Smooth muscle cell (in vitro differentiated cells): ENCODE data around the gene CEACAM1. TPM values are rescaled to one million over a fixed set of nuclear protein-coding genes. Genes with fewer than 3 reads are reported as not detected.

ENCODE experiments used
- DNase-seq: peaks from one replicate; lab custom pipeline; 2025; ENCODE audit not compliant: unreplicated experiment; lab: John Stamatoyannopoulos, UW
- H2AFZ ChIP-seq: fragments of 200-600 bp; sonication (generic); 2 replicates; pipeline ENCODE4 v1.6.0; 2016; ENCODE audit warnings: antibody characterized with exemption, low read depth, mild to moderate bottlenecking
- H3F3A ChIP-seq: fragments of 200-600 bp; sonication (generic); 2 replicates; pipeline ENCODE4 v1.6.0; 2017; ENCODE audit warnings: antibody characterized with exemption, low read depth
- H3K27ac ChIP-seq: fragments of 200-600 bp; sonication (generic); 2 replicates; pipeline ENCODE4 v1.5.1; 2016; ENCODE audit warnings: low read depth, mild to moderate bottlenecking
- H3K27me3 ChIP-seq: fragments of 200-600 bp; sonication (generic); 2 replicates; pipeline ENCODE4 v1.6.1; 2016; ENCODE audit warnings: low read depth, mild to moderate bottlenecking
- H3K36me3 ChIP-seq: fragments of 200-600 bp; sonication (generic); 2 replicates; pipeline ENCODE4 v1.5.1; 2016; ENCODE audit warnings: low read depth
- H3K4me1 ChIP-seq: fragments of 200-600 bp; sonication (generic); 2 replicates; pipeline ENCODE4 v1.5.1; 2016; ENCODE audit warnings: low read depth
- H3K4me2 ChIP-seq: fragments of 200-600 bp; sonication (generic); 2 replicates; pipeline ENCODE4 v1.6.0; 2016; ENCODE audit warnings: mild to moderate bottlenecking
- H3K4me3 ChIP-seq: fragments of 200-600 bp; sonication (generic); 2 replicates; pipeline ENCODE4 v1.5.1; 2016; ENCODE audit warnings: mild to moderate bottlenecking
- H3K79me2 ChIP-seq: fragments of 200-600 bp; sonication (generic); 2 replicates; pipeline ENCODE4 v1.6.0; 2016; ENCODE audit warnings: low read depth, mild to moderate bottlenecking
- H3K9ac ChIP-seq: fragments of 200-600 bp; sonication (generic); 2 replicates; pipeline ENCODE4 v1.6.0; 2016; ENCODE audit warnings: low read depth
- H3K9me3 ChIP-seq: fragments of 200-600 bp; sonication (generic); replicated peaks from 2 replicates; pipeline ENCODE4 v1.5.1; 2016; ENCODE audit warnings: low read depth
- H4K20me1 ChIP-seq: fragments of 200-600 bp; sonication (generic); 2 replicates; pipeline ENCODE4 v1.6.0; 2016; ENCODE audit warnings: low read depth
- WGBS: methylation state at CpG from one replicate; pipeline ENCODE4 v1.1.7; 2016; ENCODE audit warnings: low lambda C conversion rate; 5-methylcytosine and 5-hydroxymethylcytosine counted together
- polyA plus RNA-seq: library from polyadenylated mRNA; unstranded; fragments of >200 nt; fragmentation: Nextera tagmentation; extraction: Ambion mirVana; gene quantifications from 2 replicates; pipeline ENCODE4 v1.2.1, GENCODE V29; 2016
- total RNA-seq: library from RNA; depleted of rRNA; stranded (reverse); fragments of >200 nt; gene quantifications from 2 replicates; pipeline ENCODE4 v1.2.3, GENCODE V29; 2014
- TF ChIP-seq, protein P1 (sequence below): fragments of 200-600 bp; sonication (generic); IDR thresholded peaks from 2 replicates; pipeline ENCODE4 v1.5.1; 2017; ENCODE audit warnings: borderline replicate concordance, mild to moderate bottlenecking, antibody characterized with exemption; ENCODE audit not compliant: insufficient read depth, poor library complexity, severe bottlenecking

CEACAM1 gene
- total and polyA plus RNA-seq, 2 experiments from 2014 or later, result 0.31 to 4.5 TPM

DNA sequence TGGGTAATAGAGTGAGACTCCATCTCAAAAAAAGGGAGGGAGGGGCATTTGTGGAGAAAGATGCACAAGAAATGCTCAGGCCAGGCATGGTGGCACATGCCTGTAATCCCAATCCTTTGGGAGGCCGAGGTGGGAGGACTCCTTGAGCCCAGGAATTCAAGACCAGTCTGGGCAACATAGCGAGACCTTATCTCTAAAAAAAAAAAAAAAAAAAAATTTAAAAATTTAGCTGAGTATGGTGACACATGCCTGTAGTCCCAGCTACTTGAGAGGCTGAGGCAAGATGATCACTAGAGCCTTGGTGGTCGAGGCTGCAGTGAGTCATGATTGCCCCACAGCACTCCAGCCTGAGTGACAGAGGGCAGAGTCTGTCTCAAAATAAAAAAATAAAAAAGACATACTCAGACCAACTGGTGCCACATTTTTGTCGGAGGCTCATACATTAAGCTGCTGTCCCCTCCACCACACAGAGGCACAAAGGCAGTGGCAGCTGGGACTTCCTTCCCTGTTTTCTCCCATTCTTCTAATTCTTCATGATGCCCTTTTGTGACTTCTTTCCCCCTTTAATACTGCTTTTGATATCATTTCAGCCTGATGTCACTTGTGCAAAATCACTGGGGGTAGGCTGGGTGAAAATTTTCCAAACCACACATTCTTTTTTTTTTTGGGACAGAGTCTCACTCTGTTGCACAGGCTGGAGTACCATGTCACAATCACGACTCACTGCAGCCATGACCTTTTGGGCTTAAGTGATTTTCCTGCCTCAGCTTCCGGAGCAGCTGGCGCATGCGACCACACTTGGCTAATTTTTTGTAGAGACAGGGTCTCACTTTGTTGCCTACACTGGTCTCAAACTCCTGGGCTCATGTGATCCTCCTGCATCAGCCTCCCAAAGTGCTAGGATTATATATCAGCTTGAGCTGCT, 58.7 kb downstream of the CEACAM1 start:
- no peak overlapping the region for H3K4me2 ChIP-seq
- H3K4me1 ChIP-seq, result peaks cover 15% of the 10 kb centered on the region
- no peaks in the 10 kb centered on the region for H3K9me3 ChIP-seq
- peaks cover 11% of the 10 kb centered on the region for H3F3A ChIP-seq
- no peak for DNase-seq
- H3K79me2 ChIP-seq, result no peaks in the 10 kb centered on the region
- no peaks in the 10 kb centered on the region for H3K27me3 ChIP-seq
- H3K36me3 ChIP-seq, result no peaks in the 10 kb centered on the region
- peaks cover 8% of the 10 kb centered on the region for H4K20me1 ChIP-seq
- no peak overlapping the region for H3K4me3 ChIP-seq
- H3K9ac ChIP-seq, result no peak overlapping the region
- WGBS, result 44% methylated on average over 8 of the region's 8 CpGs
- TF ChIP-seq, protein P1, sequence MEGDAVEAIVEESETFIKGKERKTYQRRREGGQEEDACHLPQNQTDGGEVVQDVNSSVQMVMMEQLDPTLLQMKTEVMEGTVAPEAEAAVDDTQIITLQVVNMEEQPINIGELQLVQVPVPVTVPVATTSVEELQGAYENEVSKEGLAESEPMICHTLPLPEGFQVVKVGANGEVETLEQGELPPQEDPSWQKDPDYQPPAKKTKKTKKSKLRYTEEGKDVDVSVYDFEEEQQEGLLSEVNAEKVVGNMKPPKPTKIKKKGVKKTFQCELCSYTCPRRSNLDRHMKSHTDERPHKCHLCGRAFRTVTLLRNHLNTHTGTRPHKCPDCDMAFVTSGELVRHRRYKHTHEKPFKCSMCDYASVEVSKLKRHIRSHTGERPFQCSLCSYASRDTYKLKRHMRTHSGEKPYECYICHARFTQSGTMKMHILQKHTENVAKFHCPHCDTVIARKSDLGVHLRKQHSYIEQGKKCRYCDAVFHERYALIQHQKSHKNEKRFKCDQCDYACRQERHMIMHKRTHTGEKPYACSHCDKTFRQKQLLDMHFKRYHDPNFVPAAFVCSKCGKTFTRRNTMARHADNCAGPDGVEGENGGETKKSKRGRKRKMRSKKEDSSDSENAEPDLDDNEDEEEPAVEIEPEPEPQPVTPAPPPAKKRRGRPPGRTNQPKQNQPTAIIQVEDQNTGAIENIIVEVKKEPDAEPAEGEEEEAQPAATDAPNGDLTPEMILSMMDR, result no peak
- no peak overlapping the region for H3K27ac ChIP-seq
- H2AFZ ChIP-seq, result no peak overlapping the region

DNA sequence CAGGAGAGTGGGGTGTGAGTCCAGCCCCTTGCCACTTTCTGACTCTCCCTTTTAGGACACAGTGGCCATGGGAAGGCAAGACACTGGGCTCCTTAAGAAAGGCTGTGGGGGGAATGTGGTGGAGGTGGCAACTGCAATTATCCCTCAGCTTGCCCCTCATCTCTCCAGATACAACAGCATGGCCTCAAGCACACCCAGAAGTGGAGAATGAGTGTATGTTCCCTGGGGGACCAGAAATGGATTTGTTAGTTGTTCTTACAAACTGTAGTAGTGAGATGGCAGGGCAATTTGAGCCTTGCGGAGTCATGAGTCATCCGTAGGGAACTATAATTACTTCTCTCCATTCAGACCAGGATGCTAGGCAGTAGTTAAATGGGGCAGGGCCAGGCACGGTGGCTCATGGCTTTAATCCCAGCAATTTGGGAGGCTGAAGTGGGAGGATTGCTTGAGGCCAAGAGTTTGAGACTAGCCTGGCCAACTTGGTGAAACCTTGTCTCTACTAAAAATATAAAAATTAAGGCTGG, 59.9 kb downstream of the CEACAM1 start:
- Histone ChIP-seq H3K79me2 (no peaks in the 10 kb centered on the region), H3K4me2 (peak overlapping the region; percentile 43), H3K9ac (no peak overlapping the region), H3K27ac (peak overlapping the region; percentile 44), H4K20me1 (peaks cover 8% of the 10 kb centered on the region), H3K4me1 (peaks cover 8% of the 10 kb centered on the region), H3K27me3 (no peaks in the 10 kb centered on the region), H3K36me3 (no peaks in the 10 kb centered on the region), H3K4me3 (no peak overlapping the region), H3F3A (peaks cover 11% of the 10 kb centered on the region), H3K9me3 (no peaks in the 10 kb centered on the region), H2AFZ (no peak overlapping the region)
- no peak for DNase-seq
- 2% methylated on average over 3 of the region's 3 CpGs for WGBS
- TF ChIP-seq, protein P1, result no peak

DNA sequence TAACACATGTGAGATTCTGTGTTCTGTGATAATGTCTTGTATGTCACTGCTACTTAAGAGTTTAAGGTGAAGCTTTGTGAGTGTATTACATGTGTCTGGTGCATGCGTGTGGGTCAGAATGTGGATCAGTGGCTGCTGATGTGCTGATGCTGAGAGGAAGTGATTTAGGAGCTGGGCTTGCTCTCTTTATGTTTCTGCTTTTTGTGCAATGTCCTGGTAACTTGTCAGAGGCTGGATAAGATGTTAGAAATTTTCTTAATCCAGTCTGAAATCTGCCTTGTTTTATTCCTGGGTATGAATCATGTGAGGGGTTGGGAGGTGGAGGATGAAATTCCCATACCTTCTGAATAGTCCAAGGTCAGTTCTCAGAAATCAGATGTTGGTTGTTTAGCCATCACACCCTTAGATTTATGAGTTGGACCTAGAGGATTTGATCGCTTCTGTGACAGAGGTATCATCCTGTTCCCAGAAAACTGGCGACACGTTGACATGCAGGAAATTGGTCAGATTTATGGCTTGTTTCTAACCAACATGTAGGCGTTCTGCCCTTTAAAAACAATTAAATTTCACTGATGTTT, 61.0 kb downstream of the CEACAM1 start:
- Histone ChIP-seq H4K20me1 (peaks cover 8% of the 10 kb centered on the region), H3F3A (peaks cover 11% of the 10 kb centered on the region), H3K9ac (no peak overlapping the region), H3K4me3 (no peak overlapping the region), H3K36me3 (no peaks in the 10 kb centered on the region), H3K4me2 (peak overlapping the region; percentile 29), H2AFZ (no peak overlapping the region), H3K27ac (peak overlapping the region; percentile 51), H3K9me3 (no peaks in the 10 kb centered on the region), H3K4me1 (peaks cover 8% of the 10 kb centered on the region), H3K27me3 (no peaks in the 10 kb centered on the region), H3K79me2 (no peaks in the 10 kb centered on the region)
- 37% methylated on average over 5 of the region's 5 CpGs for WGBS
- TF ChIP-seq, protein P1, result no peak
- DNase-seq, result no peak
